ENCODE data around the gene TRIM5.
"Not testable (repeated sequence)": the region's sequence is repeated elsewhere in the genome, so short reads cannot be mapped to it uniquely, and the experiment has no call there.

The TRIM5 gene

DNA sequence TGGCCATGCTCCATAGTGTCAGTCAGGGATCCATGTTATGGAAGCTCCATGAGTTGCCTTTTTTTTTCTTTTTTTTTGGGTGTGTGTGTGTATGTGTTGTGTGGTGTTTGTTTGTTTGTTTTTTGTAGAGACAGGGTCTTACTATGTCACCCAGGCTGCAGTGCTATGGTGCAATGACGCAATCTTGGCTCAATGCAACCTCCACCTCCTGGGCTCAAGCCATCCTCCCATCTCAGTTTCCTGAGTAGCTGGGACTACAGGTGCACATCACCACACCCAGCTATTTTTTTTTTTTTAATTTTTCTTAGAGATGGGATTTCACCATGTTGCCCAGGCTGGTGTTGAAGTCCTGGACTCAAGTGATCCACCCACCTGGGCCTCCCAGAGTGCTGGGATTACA, 3.6 kb upstream of the TRIM5 start:
- DNase-seq (ENCODE audit: low read depth in 2 of 2) = no peak

DNA sequence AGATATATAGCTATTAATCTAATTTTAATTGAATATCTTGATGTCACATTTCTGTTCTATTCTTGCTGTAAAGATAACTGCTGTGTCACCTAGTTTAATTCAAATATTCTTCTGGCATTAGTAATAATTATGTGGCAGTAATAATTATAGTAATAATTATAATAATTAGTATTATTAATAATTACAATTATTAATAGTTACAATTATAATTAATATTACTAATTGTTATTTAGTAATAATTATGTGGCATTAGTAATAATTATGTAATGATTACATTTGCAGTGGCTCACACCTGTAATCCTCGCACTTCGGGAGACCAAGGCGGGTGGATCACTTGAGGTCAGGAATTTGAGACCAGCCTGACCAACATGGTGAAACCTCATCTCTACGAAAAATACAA, 1.6 kb upstream of the TRIM5 start:
- DNase-seq (ENCODE audit: low read depth in 2 of 2) = no peak

GRCh38 chr11:5684036-5684645, 733 bp downstream of the TRIM5 start:
- no peak for DNase-seq (ENCODE audit: low read depth in 2 of 2)

- DNase-seq (ENCODE audit: low read depth in 2 of 2) = not testable (repeated sequence)
These were observed 1.3 kb downstream of the TRIM5 start for GRCh38 chr11:5683620-5684019.

DNA sequence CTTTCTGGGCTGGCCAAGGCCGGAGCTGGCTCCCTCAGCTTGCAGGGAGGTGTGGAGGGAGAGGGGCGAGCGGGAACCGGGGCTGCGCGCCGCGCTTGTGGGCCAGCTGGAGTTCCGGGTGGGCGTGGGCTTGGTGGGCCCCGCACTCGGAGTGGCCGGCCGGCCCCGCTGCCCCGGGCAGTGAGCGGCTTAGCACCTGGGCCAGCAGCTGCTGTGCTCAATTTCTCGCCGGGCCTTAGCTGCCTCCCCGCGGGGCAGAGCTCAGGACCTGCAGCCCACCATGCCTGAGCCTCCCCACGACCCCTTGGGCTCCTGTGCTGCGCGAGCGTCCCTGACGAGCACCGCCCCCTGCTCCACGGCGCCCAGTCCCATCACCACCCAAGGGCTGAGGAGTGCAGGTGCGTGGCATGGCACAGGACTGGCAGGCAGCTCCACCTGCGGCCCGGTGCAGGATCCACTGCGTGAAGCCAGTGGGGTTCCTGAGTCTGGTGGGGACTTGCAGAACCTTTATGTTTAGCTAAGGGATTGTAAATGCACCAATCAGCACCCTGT, 1.9 kb downstream of the TRIM5 start:
- not testable (repeated sequence) for DNase-seq (ENCODE audit: low read depth in 2 of 2)

DNA sequence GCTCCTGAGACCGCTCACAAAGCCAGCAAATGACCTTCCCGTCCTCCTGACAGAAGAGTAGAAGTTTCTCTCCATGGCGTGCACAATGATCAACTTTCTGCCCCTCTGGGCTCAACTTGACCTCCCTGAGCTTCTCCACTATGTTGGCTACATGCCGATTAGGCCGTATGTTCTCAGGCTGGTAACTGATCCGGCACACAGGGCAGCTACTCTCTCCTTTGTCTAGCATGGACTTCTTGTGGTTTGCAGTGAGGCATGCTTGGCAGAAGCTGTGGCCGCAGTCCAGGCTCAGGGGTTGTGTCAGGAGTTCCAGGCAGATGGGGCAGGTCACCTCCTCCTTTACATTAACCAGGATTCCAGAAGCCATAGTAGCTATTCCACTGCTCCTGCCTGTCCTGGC, 5.1 kb downstream of the TRIM5 start:
- no peak for DNase-seq (ENCODE audit: low read depth in 2 of 2)

- DNase-seq (ENCODE audit: low read depth in 2 of 2) = no peak
These were observed 10.5 kb downstream of the TRIM5 start for GRCh38 chr11:5674391-5674790.

DNA sequence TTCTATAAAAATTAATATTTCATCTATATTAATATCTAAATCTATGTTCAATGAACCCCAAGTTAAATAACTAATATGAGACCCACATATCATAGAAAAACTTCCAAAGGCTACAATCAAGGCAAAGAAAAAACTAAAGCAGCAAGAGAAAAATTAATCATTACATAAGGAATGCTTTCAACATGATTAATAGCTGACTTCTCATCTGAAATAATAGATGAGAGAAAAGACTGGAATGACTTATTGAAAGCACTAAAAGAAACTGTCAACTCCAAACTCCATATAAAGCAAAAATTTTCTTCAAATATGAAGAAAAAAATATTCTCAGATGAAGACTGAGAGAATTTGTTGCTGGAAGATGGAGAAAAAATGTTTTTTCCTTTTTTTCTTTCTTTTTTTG, 13.0 kb downstream of the TRIM5 start:
- DNase-seq (ENCODE audit: low read depth in 2 of 2) = no peak

DNA sequence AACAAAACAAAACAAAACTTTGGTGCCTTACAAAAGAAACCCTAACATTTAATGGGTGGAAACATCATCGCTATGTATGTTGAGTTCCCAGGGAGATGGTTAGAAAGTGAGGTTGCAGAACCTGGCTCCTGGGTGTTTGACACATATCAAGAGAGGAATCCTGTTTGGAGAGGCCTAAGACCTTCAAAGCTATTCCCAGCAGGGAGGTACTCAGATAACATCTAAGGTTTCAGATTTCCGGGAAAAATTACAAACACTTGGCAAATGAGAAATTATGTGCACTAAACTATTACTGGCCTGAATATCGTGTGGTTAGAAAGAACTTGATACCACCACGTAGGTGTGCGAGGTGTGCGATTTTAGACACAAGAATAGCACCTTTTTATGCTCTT, 18.5 kb downstream of the TRIM5 start:
- DNase-seq (ENCODE audit: low read depth in 2 of 2) = no peak

DNA sequence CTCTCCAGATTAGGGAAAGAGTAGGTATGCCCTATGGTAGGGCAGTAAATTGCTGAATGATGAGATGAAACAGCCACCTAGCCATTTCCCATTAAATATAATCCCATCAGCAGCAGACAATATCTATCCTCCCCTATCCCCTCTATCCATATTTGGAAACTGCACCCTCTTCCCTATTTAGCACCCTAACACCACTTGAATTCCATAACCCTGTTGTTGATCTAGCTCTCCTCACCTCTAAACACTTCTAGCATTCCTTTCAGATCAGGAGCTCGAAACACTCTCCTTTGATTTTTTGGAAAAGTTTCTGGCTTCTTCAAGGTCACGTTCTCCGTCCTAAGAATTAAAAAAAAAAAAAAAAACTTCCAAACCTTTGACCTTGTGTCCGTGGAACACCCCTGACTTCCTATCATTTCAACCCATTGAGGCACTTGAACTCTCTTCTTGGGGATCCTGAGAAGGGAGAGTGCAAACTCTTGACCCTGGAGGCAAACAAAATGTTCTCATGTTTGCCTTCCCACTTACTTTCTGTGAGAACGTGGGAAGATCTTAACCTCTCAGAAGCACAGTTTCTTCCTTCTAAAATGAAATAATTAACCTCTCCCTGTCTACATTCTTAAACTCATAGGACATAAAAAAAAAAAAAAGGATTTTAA, 19.0 kb downstream of the TRIM5 start:
- DNase-seq (ENCODE audit: low read depth in 2 of 2) = no peak

GRCh38 chr11:5665051-5665570, 19.8 kb downstream of the TRIM5 start:
- no peak for DNase-seq (ENCODE audit: low read depth in 2 of 2)

DNA sequence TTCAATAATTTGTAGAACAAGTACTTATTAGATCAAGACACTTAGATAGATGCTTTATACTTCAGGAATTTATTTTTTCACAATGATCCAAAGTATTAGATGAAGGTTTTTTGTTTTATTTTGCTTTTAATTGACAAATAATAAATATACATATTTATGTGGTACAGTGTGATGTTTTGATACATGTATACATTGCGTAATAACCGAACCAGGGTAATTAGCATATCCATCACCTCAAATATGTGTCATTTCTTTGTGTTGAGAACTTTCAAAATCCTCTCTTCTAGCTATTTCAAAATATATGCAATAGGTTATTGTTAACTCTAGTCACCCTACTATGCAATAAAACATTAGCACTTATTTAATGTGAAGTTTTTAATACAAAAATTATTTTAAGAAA, 21.4 kb downstream of the TRIM5 start:
- no peak for DNase-seq (ENCODE audit: low read depth in 2 of 2)

DNA sequence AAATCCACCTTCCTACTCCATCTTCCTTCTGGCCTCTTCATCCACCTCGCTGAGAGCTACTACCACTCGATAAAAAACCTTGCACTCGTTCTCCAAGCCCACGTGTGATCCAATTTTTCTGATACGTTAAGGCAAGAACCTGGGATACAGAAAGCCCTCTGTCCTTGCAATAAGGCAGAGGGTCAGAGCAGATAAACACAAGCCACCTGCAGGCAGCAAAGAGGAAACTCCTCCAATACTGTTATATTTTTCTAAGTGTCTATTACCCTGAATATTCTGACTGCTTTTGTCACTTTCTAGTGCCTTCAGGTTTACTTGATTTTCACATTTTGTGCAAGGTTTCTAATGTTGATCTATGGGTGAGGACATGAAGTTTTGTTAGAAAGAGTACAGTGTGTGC, 26.6 kb downstream of the TRIM5 start:
- no peak for DNase-seq (ENCODE audit: low read depth in 2 of 2)

- not testable (repeated sequence) for DNase-seq (ENCODE audit: low read depth in 2 of 2)
These were observed 27.9 kb downstream of the TRIM5 start for GRCh38 chr11:5656956-5657355.

GRCh38 chr11:5655474-5655873, 29.4 kb downstream of the TRIM5 start:
- no peak for DNase-seq (ENCODE audit: low read depth in 2 of 2)

GRCh38 chr11:5646139-5646538, 38.7 kb downstream of the TRIM5 start:
- DNase-seq (ENCODE audit: low read depth in 2 of 2) = no peak

GRCh38 chr11:5643585-5643984, 41.3 kb downstream of the TRIM5 start:
- DNase-seq (ENCODE audit: low read depth in 2 of 2) = no peak

GRCh38 chr11:5639953-5640352, 44.9 kb downstream of the TRIM5 start:
- DNase-seq (ENCODE audit: low read depth in 2 of 2) = no peak

GRCh38 chr11:5631969-5632635, 52.8 kb downstream of the TRIM5 start:
- no peak for DNase-seq (ENCODE audit: low read depth in 2 of 2)

- no peak for DNase-seq (ENCODE audit: low read depth in 2 of 2)
These were observed 53.5 kb downstream of the TRIM5 start for GRCh38 chr11:5631417-5631816.

DNA sequence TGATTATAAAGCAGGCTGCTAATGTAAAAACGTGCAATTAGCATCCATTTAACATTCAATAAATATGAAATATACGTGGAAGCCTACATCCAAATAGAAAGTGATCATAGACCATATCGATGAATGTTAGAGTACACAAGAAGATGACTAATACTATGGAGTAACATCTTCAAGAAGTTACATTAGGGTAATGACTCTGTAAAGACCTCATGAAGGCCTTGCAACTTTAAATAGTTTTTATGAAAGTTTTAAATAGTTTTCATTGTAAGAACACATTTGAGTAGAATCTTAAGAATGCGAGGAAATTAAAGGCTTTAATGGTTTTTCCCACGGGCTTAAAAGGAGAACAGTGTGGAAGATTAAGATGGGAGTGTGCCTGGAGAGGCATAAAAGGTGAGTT, 58.7 kb downstream of the TRIM5 start:
- no peak for DNase-seq (ENCODE audit: low read depth in 2 of 2)

GRCh38 chr11:5625281-5625680, 59.6 kb downstream of the TRIM5 start:
- DNase-seq (ENCODE audit: low read depth in 2 of 2) = no peak

Data from stimulated activated CD4-positive, alpha-beta T cell treated with anti-CD3 and anti-CD28 coated beads, Interleukin-1b, Interleukin-23, amount 100 ng/mL, for 1 hour (primary cell).